H1 (cell line): ENCODE data around the gene SF3A2.

ENCODE experiments used
- CEBPB ChIP-seq: IDR thresholded peaks from 2 replicates; pipeline ENCODE4 v1.6.1; 2012; ENCODE audit warnings: low read depth, low read length
- EGR1 ChIP-seq: IDR thresholded peaks from 2 replicates; pipeline ENCODE4 v1.6.1; 2011; ENCODE audit warnings: low read depth, low read length, borderline replicate concordance
- EZH2 ChIP-seq: fragments of 200-600 bp; sonication (generic); IDR thresholded peaks from 2 replicates; pipeline ENCODE4 v1.7.1; 2012; ENCODE audit warnings: low read depth, mild to moderate bottlenecking, moderate library complexity, low read length, inconsistent platforms; ENCODE audit not compliant: severe bottlenecking
- RFX5 ChIP-seq: IDR thresholded peaks from 2 replicates; pipeline ENCODE4 v1.6.1; 2011; ENCODE audit warnings: low read depth, low read length, improper control_type of control experiment, borderline replicate concordance

DNA sequence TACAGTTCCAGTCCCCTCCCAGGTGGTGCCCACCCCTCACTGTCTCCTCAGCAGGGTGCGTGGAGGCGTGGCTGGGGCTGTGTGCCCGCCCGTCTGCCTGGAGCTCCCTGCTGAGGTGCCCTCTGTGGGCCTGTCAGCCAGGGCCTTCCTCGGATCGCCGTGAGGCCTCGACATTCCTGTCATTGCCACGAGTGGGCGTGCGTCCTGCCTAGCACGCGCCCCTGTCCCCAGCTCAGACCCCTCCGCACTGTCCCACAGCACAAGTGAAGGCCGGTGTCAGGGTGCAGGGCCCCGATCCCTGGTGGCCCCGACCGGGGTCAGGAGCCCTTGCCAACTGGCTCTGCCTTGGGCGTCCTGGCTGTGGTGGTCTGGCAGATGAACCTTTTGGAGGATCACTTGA lies 40.7 kb upstream of the SF3A2 start:
- TF ChIP-seq RFX5 (no peak), EGR1 (no peak), CEBPB (no peak), EZH2 (no peak)
